Chondrocyte (in vitro differentiated cells): Measurements from ENCODE around the gene NR3C2. TPM values are rescaled to one million over a fixed set of nuclear protein-coding genes. Genes with fewer than 3 reads are reported as not detected.

Experiments used
- DNase-seq: peaks from one replicate; pipeline ENCODE4 v3.0.0; 2021; ENCODE audit warnings: mixed read lengths, low spot score
- H3K27ac Mint-ChIP-seq: one replicate; pipeline ENCODE4 v1.8.0; 2021; ENCODE audit warnings: mild to moderate bottlenecking, moderate library complexity, mixed read lengths; ENCODE audit not compliant: unreplicated experiment
- H3K27me3 Mint-ChIP-seq: 2 replicates; pipeline ENCODE4 v1.8.0; 2021; ENCODE audit warnings: low read depth, mixed read lengths
- H3K36me3 Mint-ChIP-seq: 2 replicates; pipeline ENCODE4 v1.8.0; 2021; ENCODE audit warnings: low read depth, mixed read lengths
- H3K4me1 Mint-ChIP-seq: 2 replicates; pipeline ENCODE4 v1.8.0; 2021; ENCODE audit warnings: low read depth, mild to moderate bottlenecking, mixed read lengths
- H3K4me3 Mint-ChIP-seq: one replicate; pipeline ENCODE4 v1.8.0; 2021; ENCODE audit warnings: mild to moderate bottlenecking, moderate library complexity, mixed read lengths; ENCODE audit not compliant: unreplicated experiment
- H3K9me3 Mint-ChIP-seq: 2 replicates; pipeline ENCODE4 v1.8.0; 2021; ENCODE audit warnings: low read depth, mixed read lengths
- total RNA-seq: library from RNA; stranded (reverse); gene quantifications from 3 replicates; pipeline ENCODE4 v1.2.1, GENCODE V29; 2021
- TF ChIP-seq, protein P1 (sequence below): fragments of 200-600 bp; sonication (generic); IDR thresholded peaks from 2 replicates; pipeline ENCODE4 v1.5.0; 2021; ENCODE audit warnings: antibody characterized with exemption, mild to moderate bottlenecking, moderate library complexity

The NR3C2 gene
- total RNA-seq, 1 donor from 2014 or later: 0.20 TPM

DNA sequence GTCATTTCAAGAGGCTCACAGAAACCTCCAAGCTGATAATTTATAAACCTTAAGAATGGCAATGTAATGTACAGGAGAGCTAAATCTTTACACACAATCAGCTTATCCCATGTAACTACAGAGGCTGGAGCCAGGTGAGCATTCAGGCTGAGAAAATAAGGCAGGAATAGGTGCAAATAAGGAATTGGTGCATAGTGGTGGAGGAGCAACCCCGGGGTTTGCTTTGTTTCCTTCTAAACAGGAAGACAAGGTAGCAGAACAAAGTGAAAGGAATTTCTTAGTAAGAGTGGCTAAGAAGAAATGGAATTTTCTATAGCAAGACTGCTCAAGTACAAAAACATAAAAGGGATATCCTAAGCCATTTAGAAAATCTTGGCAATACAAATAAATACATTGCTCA is 82.4 kb downstream of the NR3C2 start:
- DNase-seq: no peak
- peaks cover 14% of the 10 kb centered on the region for H3K27me3 Mint-ChIP-seq
- no peaks in the 10 kb centered on the region for H3K36me3 Mint-ChIP-seq
- no peak overlapping the region for H3K27ac Mint-ChIP-seq
- H3K4me3 Mint-ChIP-seq: no peak overlapping the region
- TF ChIP-seq, protein P1, sequence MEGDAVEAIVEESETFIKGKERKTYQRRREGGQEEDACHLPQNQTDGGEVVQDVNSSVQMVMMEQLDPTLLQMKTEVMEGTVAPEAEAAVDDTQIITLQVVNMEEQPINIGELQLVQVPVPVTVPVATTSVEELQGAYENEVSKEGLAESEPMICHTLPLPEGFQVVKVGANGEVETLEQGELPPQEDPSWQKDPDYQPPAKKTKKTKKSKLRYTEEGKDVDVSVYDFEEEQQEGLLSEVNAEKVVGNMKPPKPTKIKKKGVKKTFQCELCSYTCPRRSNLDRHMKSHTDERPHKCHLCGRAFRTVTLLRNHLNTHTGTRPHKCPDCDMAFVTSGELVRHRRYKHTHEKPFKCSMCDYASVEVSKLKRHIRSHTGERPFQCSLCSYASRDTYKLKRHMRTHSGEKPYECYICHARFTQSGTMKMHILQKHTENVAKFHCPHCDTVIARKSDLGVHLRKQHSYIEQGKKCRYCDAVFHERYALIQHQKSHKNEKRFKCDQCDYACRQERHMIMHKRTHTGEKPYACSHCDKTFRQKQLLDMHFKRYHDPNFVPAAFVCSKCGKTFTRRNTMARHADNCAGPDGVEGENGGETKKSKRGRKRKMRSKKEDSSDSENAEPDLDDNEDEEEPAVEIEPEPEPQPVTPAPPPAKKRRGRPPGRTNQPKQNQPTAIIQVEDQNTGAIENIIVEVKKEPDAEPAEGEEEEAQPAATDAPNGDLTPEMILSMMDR: no peak
- H3K4me1 Mint-ChIP-seq: no peaks in the 10 kb centered on the region
- no peaks in the 10 kb centered on the region for H3K9me3 Mint-ChIP-seq

DNA sequence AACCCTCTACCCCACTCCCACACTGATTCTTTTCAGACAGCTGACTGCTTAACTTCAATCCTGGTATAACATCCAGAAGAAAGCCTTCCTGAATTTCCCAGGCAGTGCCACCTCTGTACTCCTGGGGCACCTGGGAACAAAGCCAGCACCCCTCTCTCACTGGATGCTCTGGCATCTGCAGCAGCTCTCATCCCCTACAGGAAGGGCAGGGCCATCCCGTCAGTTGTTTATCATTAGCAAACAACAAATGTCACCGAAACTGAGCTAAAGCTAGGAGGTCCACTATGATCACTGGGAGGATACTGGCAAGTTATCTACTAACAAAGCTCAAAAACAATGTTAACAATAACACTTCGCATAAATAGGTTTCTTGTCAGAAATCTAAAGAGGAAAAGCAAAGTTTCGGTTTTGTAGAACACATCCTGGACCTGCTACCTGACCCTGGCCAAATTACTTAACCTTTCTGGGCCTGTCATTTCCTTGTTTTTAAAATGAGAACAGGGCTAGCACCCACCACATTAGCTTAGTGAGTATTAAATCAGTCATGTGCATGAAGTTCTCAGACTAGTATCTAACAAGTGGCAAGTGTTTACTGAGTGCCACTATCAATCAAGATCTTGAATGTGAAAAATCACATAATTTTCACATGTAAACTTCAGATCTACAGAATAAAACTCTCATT is 86.6 kb downstream of the NR3C2 start:
- H3K4me3 Mint-ChIP-seq: no peak overlapping the region
- no peaks in the 10 kb centered on the region for H3K36me3 Mint-ChIP-seq
- no peaks in the 10 kb centered on the region for H3K9me3 Mint-ChIP-seq
- H3K4me1 Mint-ChIP-seq: no peaks in the 10 kb centered on the region
- no peak for DNase-seq
- TF ChIP-seq, protein P1: no peak
- H3K27me3 Mint-ChIP-seq: peaks cover 18% of the 10 kb centered on the region
- no peak overlapping the region for H3K27ac Mint-ChIP-seq

DNA sequence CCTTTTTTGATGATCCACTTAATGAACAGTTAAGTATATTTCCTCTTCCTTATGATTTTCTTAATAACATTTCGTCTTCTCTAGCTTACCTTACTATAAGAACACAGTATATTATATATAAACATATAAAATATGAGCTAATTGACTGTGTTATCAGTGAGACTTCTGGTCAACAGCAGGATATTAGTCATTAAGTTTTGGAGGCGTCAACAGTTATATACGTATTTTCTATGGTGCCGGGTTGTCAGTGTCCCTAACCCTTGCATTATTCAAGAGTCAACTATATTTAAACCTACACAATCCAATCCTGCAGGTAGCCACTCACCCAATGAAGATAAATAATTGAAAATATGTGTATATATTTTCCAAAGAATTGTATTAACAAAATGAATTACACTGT is 88.0 kb downstream of the NR3C2 start:
- peaks cover 19% of the 10 kb centered on the region for H3K27me3 Mint-ChIP-seq
- no peaks in the 10 kb centered on the region for H3K4me1 Mint-ChIP-seq
- H3K9me3 Mint-ChIP-seq: no peaks in the 10 kb centered on the region
- H3K36me3 Mint-ChIP-seq: no peaks in the 10 kb centered on the region
- no peak overlapping the region for H3K27ac Mint-ChIP-seq
- TF ChIP-seq, protein P1: no peak
- no peak overlapping the region for H3K4me3 Mint-ChIP-seq
- no peak for DNase-seq

DNA sequence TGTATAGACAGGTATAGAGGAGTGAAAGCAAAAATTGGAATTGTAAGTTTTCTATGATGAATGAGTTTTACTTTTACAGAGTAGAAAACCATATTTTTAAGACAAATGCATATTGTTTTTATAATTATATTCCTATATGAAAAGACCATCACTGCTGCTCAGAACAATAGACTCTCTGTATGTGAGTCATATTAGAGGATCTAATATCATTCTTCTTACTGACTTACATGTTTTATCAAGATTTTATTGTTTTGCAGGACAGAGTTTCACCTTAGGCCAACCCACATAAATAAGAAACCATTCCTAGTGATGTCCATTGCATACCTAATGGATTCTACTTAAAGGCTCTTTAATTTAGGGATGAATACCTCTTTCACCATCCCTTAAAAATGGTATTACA is 88.6 kb downstream of the NR3C2 start:
- no peak for DNase-seq
- no peak overlapping the region for H3K4me3 Mint-ChIP-seq
- no peaks in the 10 kb centered on the region for H3K4me1 Mint-ChIP-seq
- TF ChIP-seq, protein P1: no peak
- H3K9me3 Mint-ChIP-seq: no peaks in the 10 kb centered on the region
- H3K27me3 Mint-ChIP-seq: peaks cover 24% of the 10 kb centered on the region
- H3K36me3 Mint-ChIP-seq: no peaks in the 10 kb centered on the region
- H3K27ac Mint-ChIP-seq: no peak overlapping the region

DNA sequence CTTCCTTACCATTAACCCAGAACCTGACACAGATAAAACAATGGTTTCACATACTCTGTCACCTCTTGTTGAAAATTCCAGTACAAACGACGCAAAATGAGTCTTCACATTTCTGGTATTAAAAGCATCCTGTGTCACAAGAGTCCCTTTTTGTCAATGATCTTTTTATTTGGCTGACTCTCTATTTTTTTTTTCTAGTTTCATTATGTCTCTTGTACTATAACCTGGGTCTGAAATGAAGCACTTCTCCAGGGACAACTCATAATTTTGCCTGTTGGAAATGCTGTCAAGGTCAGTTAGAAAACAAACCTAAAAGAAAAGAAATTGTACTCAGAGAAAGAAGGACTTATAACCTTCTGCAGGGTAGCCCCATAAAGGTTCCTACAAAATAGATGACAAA is 93.1 kb downstream of the NR3C2 start:
- no peak for DNase-seq
- Mint-ChIP-seq H3K4me3 (no peak overlapping the region), H3K9me3 (no peaks in the 10 kb centered on the region)

More for the DNA sequence above, 93.1 kb downstream of the NR3C2 start:
- Mint-ChIP-seq H3K27ac (no peak overlapping the region), H3K27me3 (peaks cover 31% of the 10 kb centered on the region), H3K4me1 (no peaks in the 10 kb centered on the region), H3K36me3 (no peaks in the 10 kb centered on the region)
- TF ChIP-seq, protein P1: no peak
